ENCODE measurements around the gene ARVCF.

ARVCF gene

GRCh38 chr22:20055654-20056053 is 39.0 kb upstream of the ARVCF start:
- Mint-ChIP-seq H3K27me3 (no peaks in the 10 kb centered on the region), H3K4me1 (peaks cover 11% of the 10 kb centered on the region), H3K36me3 (peaks cover 3% of the 10 kb centered on the region), H3K4me3 (no peak overlapping the region), H3K9me3 (no peaks in the 10 kb centered on the region), H3K27ac (no peak overlapping the region)

- H3K36me3 Mint-ChIP-seq, result peaks cover 3% of the 10 kb centered on the region
- no peak overlapping the region for H3K27ac Mint-ChIP-seq
- H3K9me3 Mint-ChIP-seq, result no peaks in the 10 kb centered on the region
- no peaks in the 10 kb centered on the region for H3K27me3 Mint-ChIP-seq
- H3K4me3 Mint-ChIP-seq, result no peak overlapping the region
- peaks cover 11% of the 10 kb centered on the region for H3K4me1 Mint-ChIP-seq
These were observed 38.5 kb upstream of the ARVCF start for GRCh38 chr22:20055144-20055543.

- Mint-ChIP-seq H3K4me3 (no peak overlapping the region), H3K27ac (no peak overlapping the region), H3K4me1 (peaks cover 10% of the 10 kb centered on the region), H3K36me3 (peaks cover 3% of the 10 kb centered on the region), H3K27me3 (no peaks in the 10 kb centered on the region), H3K9me3 (no peaks in the 10 kb centered on the region)
These were observed 37.9 kb upstream of the ARVCF start for GRCh38 chr22:20054485-20054884.

- no peaks in the 10 kb centered on the region for H3K9me3 Mint-ChIP-seq
- no peak overlapping the region for H3K27ac Mint-ChIP-seq
- H3K36me3 Mint-ChIP-seq, result peaks cover 4% of the 10 kb centered on the region
- H3K4me1 Mint-ChIP-seq, result peaks cover 6% of the 10 kb centered on the region
- H3K4me3 Mint-ChIP-seq, result no peak overlapping the region
- no peaks in the 10 kb centered on the region for H3K27me3 Mint-ChIP-seq
These were observed 37.4 kb upstream of the ARVCF start for GRCh38 chr22:20054034-20054427.

DNA sequence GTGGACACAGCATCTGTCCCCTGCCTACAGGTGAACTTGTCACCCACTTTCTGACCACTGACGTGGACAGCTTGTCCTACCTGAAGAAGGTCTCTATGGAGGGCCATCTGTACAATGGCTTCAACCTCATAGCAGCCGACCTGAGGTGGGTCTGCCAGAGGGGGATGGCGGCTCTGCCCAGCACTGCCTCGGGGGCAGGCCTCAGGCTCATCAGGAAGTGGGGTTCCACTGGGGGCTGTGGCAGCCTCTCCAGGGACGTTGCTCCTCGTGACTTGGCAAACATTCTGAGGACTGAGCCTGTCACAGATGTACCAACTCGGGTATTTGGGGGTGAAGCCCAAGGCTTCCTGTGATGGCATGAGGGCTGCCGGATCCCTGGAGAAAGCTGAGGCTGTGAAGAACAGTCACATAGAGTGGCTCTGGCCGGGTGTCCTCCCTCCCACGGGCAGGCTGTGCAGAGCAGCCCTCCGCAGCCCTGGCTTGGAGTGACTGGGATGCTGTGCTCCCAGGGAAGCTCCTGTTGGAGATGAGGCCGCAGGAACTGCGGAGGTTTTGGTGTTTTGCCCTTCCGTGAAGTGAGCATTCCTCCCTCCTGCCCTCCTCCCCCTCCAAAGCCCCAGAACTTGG is 36.9 kb upstream of the ARVCF start:
- no peaks in the 10 kb centered on the region for H3K9me3 Mint-ChIP-seq
- H3K27ac Mint-ChIP-seq, result no peak overlapping the region
- H3K27me3 Mint-ChIP-seq, result no peaks in the 10 kb centered on the region
- H3K4me3 Mint-ChIP-seq, result no peak overlapping the region
- H3K36me3 Mint-ChIP-seq, result peaks cover 5% of the 10 kb centered on the region
- H3K4me1 Mint-ChIP-seq, result peaks cover 6% of the 10 kb centered on the region

- Mint-ChIP-seq H3K36me3 (peaks cover 12% of the 10 kb centered on the region), H3K27ac (no peak overlapping the region)
These were observed 36.0 kb upstream of the ARVCF start for GRCh38 chr22:20052309-20053259.

GRCh38 chr22:20051927-20052308 is 35.3 kb upstream of the ARVCF start:
- Mint-ChIP-seq H3K4me3 (no peak overlapping the region), H3K27me3 (no peaks in the 10 kb centered on the region), H3K27ac (no peak overlapping the region), H3K9me3 (no peaks in the 10 kb centered on the region), H3K4me1 (peaks cover 11% of the 10 kb centered on the region), H3K36me3 (peaks cover 13% of the 10 kb centered on the region)

More at GRCh38 chr22:20052309-20053259, 36.0 kb upstream of the ARVCF start:
- no peaks in the 10 kb centered on the region for H3K27me3 Mint-ChIP-seq
- peaks cover 9% of the 10 kb centered on the region for H3K4me1 Mint-ChIP-seq
- H3K9me3 Mint-ChIP-seq, result no peaks in the 10 kb centered on the region
- H3K4me3 Mint-ChIP-seq, result no peak overlapping the region

GRCh38 chr22:20046730-20047129 is 30.1 kb upstream of the ARVCF start:
- peaks cover 19% of the 10 kb centered on the region for H3K36me3 Mint-ChIP-seq
- H3K27me3 Mint-ChIP-seq, result no peaks in the 10 kb centered on the region
- H3K9me3 Mint-ChIP-seq, result no peaks in the 10 kb centered on the region
- peaks cover 15% of the 10 kb centered on the region for H3K4me1 Mint-ChIP-seq
- H3K4me3 Mint-ChIP-seq, result no peak overlapping the region
- no peak overlapping the region for H3K27ac Mint-ChIP-seq

GRCh38 chr22:20044495-20045151 is 28.0 kb upstream of the ARVCF start:
- Mint-ChIP-seq H3K4me3 (no peak overlapping the region), H3K27me3 (no peaks in the 10 kb centered on the region), H3K4me1 (peaks cover 15% of the 10 kb centered on the region), H3K9me3 (no peaks in the 10 kb centered on the region), H3K27ac (no peak overlapping the region), H3K36me3 (peaks cover 19% of the 10 kb centered on the region)

GRCh38 chr22:20043997-20044342 is 27.3 kb upstream of the ARVCF start:
- Mint-ChIP-seq H3K27ac (no peak overlapping the region), H3K4me1 (peaks cover 14% of the 10 kb centered on the region), H3K4me3 (no peak overlapping the region), H3K27me3 (no peaks in the 10 kb centered on the region), H3K9me3 (no peaks in the 10 kb centered on the region), H3K36me3 (peaks cover 17% of the 10 kb centered on the region)

DNA sequence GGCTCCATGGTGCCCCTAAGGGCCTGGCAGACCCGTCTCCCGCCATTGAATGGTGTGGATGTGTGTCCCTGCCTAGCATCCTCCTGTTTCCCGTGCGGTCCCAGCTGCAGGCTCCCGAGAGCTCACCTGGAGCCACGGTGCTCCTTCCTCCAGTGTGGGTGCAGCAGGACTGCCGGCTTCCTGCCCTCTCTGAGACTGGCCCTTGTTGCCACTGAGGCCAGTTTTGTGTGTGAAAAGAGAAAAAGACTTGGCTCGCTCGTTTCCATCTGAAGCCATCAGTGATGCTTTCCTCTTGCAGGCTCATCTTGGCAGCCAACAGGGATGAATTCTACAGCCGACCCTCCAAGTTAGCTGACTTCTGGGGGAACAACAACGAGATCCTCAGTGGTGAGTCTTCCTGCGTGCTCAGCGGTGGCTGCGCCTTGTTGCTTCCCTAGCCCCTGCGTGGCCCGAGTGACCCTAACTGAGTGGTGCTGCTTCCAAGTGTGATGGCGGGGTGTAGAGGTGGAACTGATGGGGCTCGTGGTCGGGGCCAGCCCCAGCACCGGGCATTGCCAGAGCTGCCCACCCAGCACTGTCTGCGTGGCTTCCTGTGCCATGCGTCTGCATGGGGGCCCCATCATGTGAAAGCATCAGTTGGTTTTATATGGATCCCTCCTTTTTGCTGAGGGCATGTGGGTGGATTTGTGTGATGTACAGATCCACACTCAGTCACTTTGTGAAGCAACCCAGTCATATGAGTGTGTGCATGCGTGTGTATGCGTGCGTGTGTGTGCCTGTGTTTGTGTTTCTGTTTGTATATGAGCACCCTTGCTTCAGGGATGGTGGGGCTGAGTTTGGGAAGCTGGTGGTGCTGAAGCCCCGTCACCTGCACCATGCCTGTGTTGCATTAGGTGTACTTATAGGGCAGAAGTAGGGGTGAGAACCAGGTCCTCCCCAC is 26.7 kb upstream of the ARVCF start:
- no peak overlapping the region for H3K27ac Mint-ChIP-seq

GRCh38 chr22:20040327-20041200 is 23.9 kb upstream of the ARVCF start:
- no peak overlapping the region for H3K4me3 Mint-ChIP-seq
- no peaks in the 10 kb centered on the region for H3K9me3 Mint-ChIP-seq
- no peak overlapping the region for H3K27ac Mint-ChIP-seq
- H3K36me3 Mint-ChIP-seq, result peaks cover 3% of the 10 kb centered on the region
- no peaks in the 10 kb centered on the region for H3K27me3 Mint-ChIP-seq
- no peaks in the 10 kb centered on the region for H3K4me1 Mint-ChIP-seq

More for the DNA sequence above, 26.7 kb upstream of the ARVCF start:
- H3K36me3 Mint-ChIP-seq, result peaks cover 14% of the 10 kb centered on the region
- H3K4me3 Mint-ChIP-seq, result no peak overlapping the region
- H3K4me1 Mint-ChIP-seq, result peaks cover 11% of the 10 kb centered on the region
- H3K9me3 Mint-ChIP-seq, result no peaks in the 10 kb centered on the region
- H3K27me3 Mint-ChIP-seq, result no peaks in the 10 kb centered on the region

DNA sequence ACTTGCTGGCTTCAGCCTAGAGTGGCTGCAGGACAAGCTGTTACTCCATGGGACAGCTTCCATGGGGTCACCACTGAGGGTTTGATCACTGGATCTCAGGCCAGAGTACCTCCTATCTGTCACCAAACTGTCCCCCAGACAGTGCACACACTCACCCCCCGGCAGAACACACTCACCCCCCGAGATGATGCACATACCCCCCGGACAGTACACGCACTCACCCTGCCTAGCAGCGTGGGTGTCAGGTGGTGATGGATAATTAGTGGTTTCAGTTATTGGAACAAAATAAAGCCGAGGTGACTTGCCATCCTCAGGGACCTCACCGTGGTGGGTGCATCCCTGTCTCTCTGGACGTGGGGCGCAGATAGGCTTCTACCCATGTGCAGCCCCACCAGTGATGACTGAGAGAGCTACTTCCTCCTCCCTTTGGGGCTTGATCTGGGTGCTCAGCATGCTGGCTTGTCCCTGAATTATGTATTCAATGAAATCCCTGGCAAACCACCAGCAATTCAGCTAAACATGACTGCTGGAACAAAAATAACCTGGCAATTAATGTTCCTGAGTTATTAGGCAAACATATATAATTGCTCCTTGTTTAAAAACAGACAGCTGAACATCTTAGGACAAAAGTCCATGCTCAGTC is 23.2 kb upstream of the ARVCF start:
- Mint-ChIP-seq H3K27me3 (no peaks in the 10 kb centered on the region), H3K9me3 (no peaks in the 10 kb centered on the region), H3K4me1 (peaks cover 5% of the 10 kb centered on the region), H3K27ac (no peak overlapping the region), H3K4me3 (no peak overlapping the region), H3K36me3 (peaks cover 3% of the 10 kb centered on the region)

DNA sequence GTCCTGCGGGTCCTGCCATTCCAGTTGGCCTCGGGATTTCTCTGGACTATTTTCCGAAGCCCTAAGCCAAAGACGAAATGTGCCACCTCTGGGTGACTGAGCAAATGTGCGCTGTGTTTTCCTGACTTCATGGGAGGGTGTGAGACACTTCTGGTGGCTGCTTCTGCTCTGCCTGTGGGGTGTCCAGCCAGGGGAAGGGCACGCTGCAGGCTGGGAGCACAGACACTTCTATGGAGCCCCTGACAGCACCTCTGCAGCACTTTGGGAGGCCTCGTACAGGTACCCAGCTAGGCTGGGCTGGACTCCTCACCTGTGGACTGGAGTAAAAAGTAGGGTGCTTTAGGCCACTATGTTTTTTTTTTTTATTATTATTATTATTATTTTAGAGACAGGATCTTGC is 22.0 kb upstream of the ARVCF start:
- Mint-ChIP-seq H3K4me3 (no peak overlapping the region), H3K27ac (no peak overlapping the region), H3K9me3 (no peaks in the 10 kb centered on the region), H3K4me1 (peaks cover 12% of the 10 kb centered on the region), H3K36me3 (peaks cover 3% of the 10 kb centered on the region), H3K27me3 (no peaks in the 10 kb centered on the region)
